Measurements from ENCODE around the gene SV2C. TPM values are rescaled to one million over a fixed set of nuclear protein-coding genes. Genes with fewer than 3 reads are reported as not detected.

Gene SV2C
- total RNA-seq, 2 donors from 2014 or later: not detected

DNA sequence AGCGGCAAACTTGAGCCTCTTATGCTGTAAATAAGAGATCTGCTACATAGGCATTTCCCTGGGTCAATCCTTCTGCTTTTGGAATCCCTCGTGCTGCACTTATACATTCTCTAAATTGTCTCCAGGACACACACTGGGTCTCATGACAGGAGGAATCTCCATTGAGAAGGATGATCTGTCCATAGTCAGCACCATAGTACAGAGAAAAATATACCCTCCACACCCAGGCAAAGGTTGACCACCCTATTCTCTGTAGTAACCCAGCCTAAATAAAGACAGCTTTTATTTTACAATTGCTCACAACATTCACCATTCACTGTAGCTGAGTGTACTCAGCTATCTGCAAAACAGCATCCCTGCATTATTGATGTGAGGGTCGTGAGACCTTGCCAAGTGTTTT, 111.2 kb downstream of the SV2C start:
- Histone ChIP-seq H3K4me3 (ENCODE audit: low read length) (no peak overlapping the region), H3K9me3 (ENCODE audit: control insufficient read depth, low read length) (no peaks in the 10 kb centered on the region), H3K4me1 (ENCODE audit: control insufficient read depth, insufficient read depth, low read length) (peaks cover 8% of the 10 kb centered on the region), H3K9ac (ENCODE audit: extremely low read depth, low read length, poor library complexity, severe bottlenecking) (no peak overlapping the region), H3K36me3 (ENCODE audit: control insufficient read depth, insufficient read depth, low read length) (no peaks in the 10 kb centered on the region), H3K27ac (ENCODE audit: low read depth, low read length) (no peak overlapping the region), H3K27me3 (ENCODE audit: control insufficient read depth, insufficient read depth, low read length, poor library complexity, severe bottlenecking) (no peaks in the 10 kb centered on the region)
- TF ChIP-seq, protein P1, sequence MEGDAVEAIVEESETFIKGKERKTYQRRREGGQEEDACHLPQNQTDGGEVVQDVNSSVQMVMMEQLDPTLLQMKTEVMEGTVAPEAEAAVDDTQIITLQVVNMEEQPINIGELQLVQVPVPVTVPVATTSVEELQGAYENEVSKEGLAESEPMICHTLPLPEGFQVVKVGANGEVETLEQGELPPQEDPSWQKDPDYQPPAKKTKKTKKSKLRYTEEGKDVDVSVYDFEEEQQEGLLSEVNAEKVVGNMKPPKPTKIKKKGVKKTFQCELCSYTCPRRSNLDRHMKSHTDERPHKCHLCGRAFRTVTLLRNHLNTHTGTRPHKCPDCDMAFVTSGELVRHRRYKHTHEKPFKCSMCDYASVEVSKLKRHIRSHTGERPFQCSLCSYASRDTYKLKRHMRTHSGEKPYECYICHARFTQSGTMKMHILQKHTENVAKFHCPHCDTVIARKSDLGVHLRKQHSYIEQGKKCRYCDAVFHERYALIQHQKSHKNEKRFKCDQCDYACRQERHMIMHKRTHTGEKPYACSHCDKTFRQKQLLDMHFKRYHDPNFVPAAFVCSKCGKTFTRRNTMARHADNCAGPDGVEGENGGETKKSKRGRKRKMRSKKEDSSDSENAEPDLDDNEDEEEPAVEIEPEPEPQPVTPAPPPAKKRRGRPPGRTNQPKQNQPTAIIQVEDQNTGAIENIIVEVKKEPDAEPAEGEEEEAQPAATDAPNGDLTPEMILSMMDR (conservative IDR thresholded peaks at IDR 0.05): no peak
- WGBS, 2 experiments (ENCODE audit: insufficient coverage in 1 of 2, insufficient read length in 1 of 2): 81 to 88% methylated on average over 2 to 3 of the region's 3 CpGs
- no peak for DNase-seq
- Mint-ChIP-seq H3K9me3 (no peaks in the 10 kb centered on the region), H3K27me3 (ENCODE audit: insufficient read depth) (no peaks in the 10 kb centered on the region), H3K4me3 (no peak overlapping the region), H3K27ac (no peak overlapping the region), H3K4me1 (peaks cover 29% of the 10 kb centered on the region), H3K36me3 (ENCODE audit: low read depth) (no peaks in the 10 kb centered on the region)

DNA sequence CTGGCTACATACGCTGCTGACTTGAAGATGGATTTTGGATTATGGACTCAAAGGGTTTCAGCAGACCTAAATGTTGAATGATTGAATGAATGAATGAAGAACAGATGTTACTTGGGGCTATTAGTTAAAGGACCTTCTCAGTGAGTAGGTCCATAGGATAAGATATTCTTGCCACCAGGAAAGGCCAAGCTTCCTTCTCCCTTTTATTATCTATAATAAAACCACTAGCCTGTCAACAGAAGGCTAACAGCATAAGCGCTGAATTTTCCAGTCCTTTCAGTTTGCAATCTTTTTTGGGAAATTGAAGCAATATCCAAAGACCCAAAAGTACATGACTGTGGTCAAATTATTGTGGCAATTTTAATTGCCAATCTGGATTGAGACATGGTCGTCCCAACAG, 113.3 kb downstream of the SV2C start:
- H3K36me3 Mint-ChIP-seq (ENCODE audit: low read depth): no peaks in the 10 kb centered on the region
- H3K9me3 Mint-ChIP-seq: no peaks in the 10 kb centered on the region
- DNase-seq: no peak
- H3K9ac ChIP-seq (ENCODE audit: extremely low read depth, low read length, poor library complexity, severe bottlenecking): no peak overlapping the region
- TF ChIP-seq, protein P1 (conservative IDR thresholded peaks at IDR 0.05): no peak
- H3K9me3 ChIP-seq (ENCODE audit: control insufficient read depth, low read length): no peaks in the 10 kb centered on the region
- H3K27me3 ChIP-seq (ENCODE audit: control insufficient read depth, insufficient read depth, low read length, poor library complexity, severe bottlenecking): no peaks in the 10 kb centered on the region
- no peaks in the 10 kb centered on the region for H3K36me3 ChIP-seq (ENCODE audit: control insufficient read depth, insufficient read depth, low read length)
- no peak overlapping the region for H3K27ac ChIP-seq (ENCODE audit: low read depth, low read length)
- no peak overlapping the region for H3K4me3 ChIP-seq (ENCODE audit: low read length)
- WGBS, 2 experiments (ENCODE audit: insufficient coverage in 1 of 2, insufficient read length in 1 of 2): 83 to 91% methylated on average over 2 to 3 of the region's 3 CpGs
- H3K4me1 ChIP-seq (ENCODE audit: control insufficient read depth, insufficient read depth, low read length): peaks cover 8% of the 10 kb centered on the region
- H3K27ac Mint-ChIP-seq: no peak overlapping the region
- H3K4me3 Mint-ChIP-seq: no peak overlapping the region
- H3K4me1 Mint-ChIP-seq: peaks cover 31% of the 10 kb centered on the region
- H3K27me3 Mint-ChIP-seq (ENCODE audit: insufficient read depth): no peaks in the 10 kb centered on the region

DNA sequence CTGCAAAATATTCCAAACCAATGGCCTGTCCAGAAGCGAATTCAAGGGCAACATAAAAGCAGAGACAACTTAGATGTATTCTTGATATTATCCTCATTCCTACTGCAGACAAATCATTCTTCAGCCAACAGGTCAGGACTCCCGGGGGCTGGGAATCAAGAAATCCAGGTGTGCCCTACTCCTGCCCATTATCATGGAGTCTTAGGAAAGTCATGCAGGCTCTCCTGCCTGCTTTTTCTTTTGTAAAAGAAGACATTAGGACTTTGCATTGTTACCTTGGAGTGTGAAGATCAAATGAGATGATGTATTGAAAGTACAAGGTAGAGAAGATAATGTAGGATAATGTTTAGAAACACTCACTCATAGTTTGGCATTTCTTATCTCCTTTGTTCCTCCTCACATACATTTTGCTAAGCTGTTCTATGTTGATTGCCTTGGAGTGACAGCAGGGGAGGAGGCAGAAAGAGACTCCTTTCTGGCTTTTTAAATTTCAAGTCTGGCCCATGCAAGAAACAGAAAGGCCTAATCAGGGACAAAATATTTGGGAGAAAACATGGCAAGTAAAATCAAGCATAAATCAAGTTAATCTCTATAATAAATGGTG, 113.8 kb downstream of the SV2C start:
- H3K36me3 ChIP-seq (ENCODE audit: control insufficient read depth, insufficient read depth, low read length): no peaks in the 10 kb centered on the region

More for the DNA sequence above, 113.8 kb downstream of the SV2C start:
- Histone ChIP-seq H3K9me3 (ENCODE audit: control insufficient read depth, low read length) (no peaks in the 10 kb centered on the region), H3K4me3 (ENCODE audit: low read length) (no peak overlapping the region), H3K27ac (ENCODE audit: low read depth, low read length) (no peak overlapping the region), H3K27me3 (ENCODE audit: control insufficient read depth, insufficient read depth, low read length, poor library complexity, severe bottlenecking) (no peaks in the 10 kb centered on the region), H3K9ac (ENCODE audit: extremely low read depth, low read length, poor library complexity, severe bottlenecking) (no peak overlapping the region), H3K4me1 (ENCODE audit: control insufficient read depth, insufficient read depth, low read length) (peaks cover 8% of the 10 kb centered on the region)
- Mint-ChIP-seq H3K4me1 (peaks cover 31% of the 10 kb centered on the region), H3K27me3 (ENCODE audit: insufficient read depth) (no peaks in the 10 kb centered on the region), H3K36me3 (ENCODE audit: low read depth) (no peaks in the 10 kb centered on the region), H3K4me3 (no peak overlapping the region), H3K9me3 (no peaks in the 10 kb centered on the region), H3K27ac (no peak overlapping the region)
- TF ChIP-seq, protein P1 (conservative IDR thresholded peaks at IDR 0.05): no peak
- 67 to 75% methylated on average over 1 to 2 of the region's 2 CpGs for WGBS, 2 experiments (ENCODE audit: insufficient coverage in 1 of 2, insufficient read length in 1 of 2)
- DNase-seq: no peak

Measured in endodermal cell (in vitro differentiated cells).